ENCODE data around the gene EPAS1.

GRCh38 chr2:46329340-46329739 lies 32.1 kb downstream of the EPAS1 start:
- no peak for TF ChIP-seq CTCF (conservative IDR thresholded peaks at IDR 0.05)
- TF ChIP-seq EZH2 (IDR thresholded peaks at IDR 0.05; ENCODE audit: low read depth): no peak

Measured in PC-9 (cell line).